Brain microvascular endothelial cell (primary cell): Measurements from ENCODE around the gene AKIRIN1.
"Not testable (repeated sequence)": the region's sequence is repeated elsewhere in the genome, so short reads cannot be mapped to it uniquely, and the experiment has no call there.

Source experiments
- DNase-seq: peaks from one replicate; pipeline ENCODE4 v3.0.0-alpha.2; 2020
- H3K27ac ChIP-seq: fragments of 250-450 bp; sonication (Bioruptor Pico); 2 replicates; pipeline ENCODE4 v1.5.1; 2020; ENCODE audit warnings: mild to moderate bottlenecking, moderate library complexity
- H3K27me3 ChIP-seq: fragments of 250-450 bp; sonication (Bioruptor Pico); replicated peaks from 2 replicates; pipeline ENCODE4 v1.5.1; 2020; ENCODE audit warnings: mild to moderate bottlenecking
- H3K36me3 ChIP-seq: fragments of 250-450 bp; sonication (Bioruptor Pico); replicated peaks from 2 replicates; pipeline ENCODE4 v1.5.1; 2020; ENCODE audit warnings: mild to moderate bottlenecking
- H3K4me3 ChIP-seq: 2 replicates; pipeline ENCODE4 v1.5.1; 2011; ENCODE audit warnings: low read depth, mild to moderate bottlenecking, control low read depth, low read length, moderate library complexity
- CTCF ChIP-seq: IDR thresholded peaks from 2 replicates; pipeline ENCODE4 v1.5.1; 2011; ENCODE audit warnings: low read depth, mild to moderate bottlenecking, moderate library complexity, low read length, control low read depth, inconsistent platforms; ENCODE audit errors: missing control alignments
- in situ Hi-C: cut with HindIII; loops from 2 replicates; pipeline ENCODE4 v1.10.0; 2017; ENCODE audit warnings: low sequenced_read_pairs, low pct_ligation_motif_present

AKIRIN1 gene

DNA sequence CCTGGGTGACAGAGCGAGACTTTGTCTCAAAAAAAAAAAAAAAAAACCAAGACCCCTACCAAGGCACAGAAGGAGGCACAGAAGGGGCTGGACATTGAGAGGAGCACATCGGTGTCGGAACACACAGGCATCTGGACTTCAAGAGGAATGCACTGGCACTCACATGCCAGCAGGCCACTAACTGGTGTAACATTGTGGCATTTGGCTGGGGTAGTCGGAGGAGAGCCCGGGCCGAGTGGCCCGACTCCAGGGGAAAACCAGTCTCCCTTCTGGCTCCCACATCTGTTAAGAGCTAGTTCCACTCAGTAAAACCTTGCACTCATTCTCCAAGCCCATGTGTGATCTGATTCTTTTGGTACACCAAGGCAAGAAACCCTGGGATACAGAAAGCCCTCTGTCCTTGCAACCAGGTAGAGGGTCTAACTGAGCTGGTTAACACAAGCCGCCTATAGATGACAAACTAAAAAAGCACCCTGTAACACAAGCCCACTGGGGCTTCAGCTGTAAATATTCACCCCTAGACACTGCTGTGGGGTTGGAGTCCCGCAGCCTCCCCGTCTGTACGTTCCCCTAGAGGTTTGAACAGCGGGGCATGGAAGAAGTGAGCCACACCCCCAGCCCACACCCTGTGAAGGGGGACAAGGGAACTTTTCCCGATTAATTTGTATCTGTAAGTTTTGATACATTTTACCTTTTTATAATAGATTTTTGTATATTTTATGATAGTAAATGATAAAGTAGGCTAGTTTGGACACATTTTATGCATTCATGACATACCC is 17.2 kb upstream of the AKIRIN1 start:
- no peak for DNase-seq
- no peak for TF ChIP-seq CTCF
- H3K27ac ChIP-seq, result no peak overlapping the region
- no peak overlapping the region for H3K4me3 ChIP-seq
- no peaks in the 10 kb centered on the region for H3K36me3 ChIP-seq
- no peaks in the 10 kb centered on the region for H3K27me3 ChIP-seq
- in situ Hi-C loops, result no loop called here

DNA sequence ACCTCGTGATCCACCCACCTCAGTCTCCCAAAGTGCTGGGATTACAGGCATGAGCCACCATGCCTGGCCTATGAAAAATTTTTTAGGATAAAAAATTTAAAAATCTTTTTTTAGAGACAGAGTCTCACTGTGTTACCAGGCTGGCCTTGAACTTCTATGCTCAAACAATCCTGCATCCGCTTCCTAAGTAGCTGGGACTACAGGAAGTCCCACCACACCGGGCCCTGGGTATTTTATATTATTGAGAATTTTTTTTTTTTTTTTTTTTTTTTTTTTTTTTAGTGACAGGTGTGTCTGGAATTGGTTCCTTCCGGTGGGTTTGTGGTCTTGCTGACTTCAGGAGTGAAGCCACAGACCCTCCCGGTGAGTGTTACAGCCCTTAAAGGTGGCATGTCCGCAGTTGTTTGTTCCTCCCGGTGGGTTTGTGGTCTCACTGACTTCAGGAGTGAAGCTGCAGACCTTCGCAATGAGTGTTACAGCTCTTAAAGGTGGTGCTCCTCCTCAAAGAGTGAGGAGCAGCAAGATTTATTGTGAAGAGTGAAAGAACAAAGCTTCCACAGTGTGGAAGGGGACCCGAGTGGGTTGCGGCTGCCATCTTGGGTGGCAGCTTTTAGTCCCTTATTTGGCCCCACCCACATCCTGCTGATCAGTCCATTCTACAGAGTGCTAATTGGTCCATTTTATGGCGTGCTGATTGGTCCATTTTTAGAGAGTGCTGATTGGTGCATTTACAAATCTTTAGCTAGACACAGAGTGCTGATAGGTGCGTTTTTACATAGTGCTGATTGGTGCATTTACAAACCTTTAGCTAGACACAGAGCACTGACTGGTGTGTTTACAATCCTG is 13.5 kb upstream of the AKIRIN1 start:
- H3K4me3 ChIP-seq, DNase-seq, H3K27ac ChIP-seq, H3K27me3 ChIP-seq, H3K36me3 ChIP-seq, in situ Hi-C loops: not testable (repeated sequence)

- H3K4me3 ChIP-seq, in situ Hi-C loops, H3K27ac ChIP-seq, H3K27me3 ChIP-seq, DNase-seq, H3K36me3 ChIP-seq: not testable (repeated sequence)
These were observed 12.9 kb upstream of the AKIRIN1 start for GRCh38 chr1:38978245-38978542.

DNA sequence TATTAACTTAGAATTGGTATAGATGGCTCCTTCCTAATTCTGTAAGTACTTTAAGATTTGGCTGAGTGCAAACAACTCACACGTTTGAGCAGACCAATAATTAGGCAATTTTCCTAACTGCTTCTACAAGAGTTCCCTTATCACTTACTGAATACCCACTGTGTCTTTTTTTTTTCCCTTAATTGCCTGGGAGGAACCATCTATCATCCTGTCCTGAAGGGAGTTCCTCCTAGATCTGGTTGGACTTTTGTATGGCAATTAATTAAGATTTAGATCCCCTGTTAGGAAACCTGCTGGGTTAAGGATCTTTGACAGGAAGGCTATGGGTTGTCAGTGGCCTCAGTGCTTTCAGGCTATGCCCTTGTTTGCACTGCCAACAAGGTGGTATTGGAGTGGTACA is 11.7 kb upstream of the AKIRIN1 start:
- H3K36me3 ChIP-seq, H3K27ac ChIP-seq, H3K27me3 ChIP-seq, H3K4me3 ChIP-seq, in situ Hi-C loops, DNase-seq: not testable (repeated sequence)

DNA sequence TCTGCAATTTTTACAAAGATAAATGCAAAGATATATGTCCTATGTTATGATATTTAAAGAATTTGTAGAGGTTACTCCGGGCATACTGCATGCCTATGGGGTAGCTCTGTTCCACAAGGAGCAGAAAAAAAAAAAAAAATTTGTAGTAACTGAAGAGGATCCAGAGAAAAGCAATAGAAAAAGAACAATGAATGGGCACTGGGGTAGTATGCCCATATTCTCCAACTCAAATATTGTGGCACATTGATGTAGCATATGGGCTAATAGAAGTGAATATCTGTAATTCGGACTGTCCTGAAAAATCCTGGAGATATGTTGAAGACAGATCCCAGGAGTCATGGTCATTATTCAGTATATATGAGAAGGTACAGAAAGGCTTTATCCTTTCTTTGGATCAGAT is 1.1 kb upstream of the AKIRIN1 start:
- peaks cover 11% of the 10 kb centered on the region for H3K36me3 ChIP-seq
- DNase-seq, result no peak
- TF ChIP-seq CTCF, result no peak
- H3K27ac ChIP-seq, result peak overlapping the region; percentile 59
- in situ Hi-C loops, result no loop called here
- H3K27me3 ChIP-seq, result no peaks in the 10 kb centered on the region
- no peak overlapping the region for H3K4me3 ChIP-seq

GRCh38 chr1:38990386-38990737 is 714 bp upstream of the AKIRIN1 start:
- H3K36me3 ChIP-seq, result peaks cover 11% of the 10 kb centered on the region
- DNase-seq, result no peak
- no peak for TF ChIP-seq CTCF

DNA sequence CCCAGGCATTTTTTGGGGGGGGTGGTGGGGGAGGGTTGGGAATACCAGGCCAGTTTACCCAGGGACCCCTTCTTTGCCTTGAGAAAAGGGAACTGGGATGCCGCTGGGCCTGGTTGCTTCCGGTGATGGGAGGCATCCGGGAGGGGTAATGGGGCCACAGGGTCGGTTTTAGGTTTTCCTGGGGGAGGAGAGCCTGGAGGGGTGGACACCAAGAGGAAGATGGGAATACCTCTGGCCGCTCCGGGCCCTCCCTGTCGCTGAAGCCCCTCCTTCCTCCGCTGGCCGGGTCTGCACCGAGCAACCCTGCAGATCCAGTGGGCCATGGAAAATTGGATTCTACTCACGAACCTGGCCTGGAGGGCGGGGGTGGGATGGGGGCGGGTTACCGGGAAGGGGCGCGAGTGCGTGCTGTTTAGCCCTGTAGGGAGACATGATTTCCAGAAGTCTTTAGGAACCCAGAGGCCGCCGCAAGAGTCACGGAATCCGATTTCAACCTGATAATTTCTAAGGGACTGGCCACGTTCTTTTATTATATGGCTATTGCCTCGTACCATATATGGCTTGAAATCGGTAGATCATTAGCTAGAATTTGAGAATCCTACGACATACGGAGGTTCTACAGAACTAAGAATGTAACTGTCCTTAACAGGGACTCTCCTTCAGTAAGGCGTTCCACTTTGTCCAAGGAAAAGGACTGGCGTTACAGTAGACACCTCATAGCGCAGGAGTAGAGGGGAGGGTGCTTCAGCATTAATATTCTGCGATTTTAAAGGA is 749 bp downstream of the AKIRIN1 start:
- TF ChIP-seq CTCF, result no peak
- Histone ChIP-seq H3K27me3 (no peaks in the 10 kb centered on the region), H3K36me3 (peaks cover 19% of the 10 kb centered on the region), H3K4me3 (peak overlapping the region; percentile 90), H3K27ac (peak overlapping the region; percentile 89)
- peak; percentile 25 for DNase-seq
- in situ Hi-C loops, result no loop called here

More at GRCh38 chr1:38990386-38990737, 714 bp upstream of the AKIRIN1 start:
- peak overlapping the region; percentile 90 for H3K4me3 ChIP-seq
- no peaks in the 10 kb centered on the region for H3K27me3 ChIP-seq
- in situ Hi-C loops, result no loop called here
- H3K27ac ChIP-seq, result peak overlapping the region; percentile 63
